T-cell (primary cell): ENCODE measurements around the gene SNRPD3. TPM values are rescaled to one million over a fixed set of nuclear protein-coding genes. Genes with fewer than 3 reads are reported as not detected.

Source experiments
- ATAC-seq, 4 experiments: fragments of 200-7000 bp in 3 of 4; fragments of 150-1000 bp in 1 of 4; cut with Tn5 transposase; replicated peaks in 1 of 4; 1 replicate in 3 of 4; 2 replicates in 1 of 4; pipeline ENCODE4 v1.10.0; 2021; ENCODE audit warnings: moderate library complexity in 3 of 4, mild to moderate bottlenecking in 2 of 4, moderate number of reproducible peaks in 1 of 4
- CTCF ChIA-PET, 2 donors: fragments of 300-600 bp; sonication (Branson Sonifier 250); formaldehyde crosslinking; loops; one replicate each; lab custom pipeline; 2022; ENCODE audit warnings: antibody characterized with exemption in 2 of 2; lab: Charles Lee
- POLR2A ChIA-PET, 2 donors: fragments of 300-600 bp; sonication (Branson Sonifier 250); formaldehyde crosslinking; loops; one replicate each; lab custom pipeline; 2022; ENCODE audit warnings: antibody characterized with exemption in 2 of 2; lab: Charles Lee
- DNase-seq, 35 experiments: peaks; one replicate each; pipeline versions ENCODE4 v3.0.0 to v3.0.0-alpha.2; 2013 to 2023
- H3K27ac ChIP-seq: one replicate; pipeline ENCODE4 v1.5.1; 2013; ENCODE audit warnings: low read length
- H3K27me3 ChIP-seq, 2 experiments: replicated peaks in 1 of 2; 1 replicate in 1 of 2; 2 replicates in 1 of 2; pipeline versions ENCODE4 v1.6.1 to v1.7.0; 2013; ENCODE audit warnings: low read length in 1 of 2, mixed read lengths in 1 of 2; ENCODE audit not compliant: control insufficient read depth in 2 of 2, insufficient read depth in 2 of 2; ENCODE audit errors: extremely low read depth in 1 of 2
- H3K36me3 ChIP-seq, 2 donors: 1 replicate in 1 of 2; 2 replicates in 1 of 2; pipeline versions ENCODE4 v1.6.1 to v1.7.0; 2013; ENCODE audit warnings: low read length in 1 of 2; ENCODE audit not compliant: control insufficient read depth in 2 of 2, insufficient read depth in 1 of 2; ENCODE audit errors: extremely low read depth in 1 of 2
- H3K4me1 ChIP-seq, 2 experiments: 1 replicate in 1 of 2; 2 replicates in 1 of 2; pipeline versions ENCODE4 v1.6.1 to v1.7.0; 2013; ENCODE audit warnings: low read length in 2 of 2, mixed read lengths in 1 of 2; ENCODE audit not compliant: insufficient read depth in 2 of 2, control insufficient read depth in 1 of 2; ENCODE audit errors: extremely low read depth in 1 of 2
- H3K4me3 ChIP-seq, 2 donors: 1 replicate in 1 of 2; 2 replicates in 1 of 2; pipeline versions ENCODE4 v1.5.1 to v1.7.0; 2013; ENCODE audit warnings: mild to moderate bottlenecking in 2 of 2, low read length in 1 of 2, moderate library complexity in 1 of 2; ENCODE audit not compliant: control insufficient read depth in 1 of 2; ENCODE audit errors: extremely low read depth in 1 of 2
- H3K9me3 ChIP-seq: 2 replicates; pipeline ENCODE4 v1.7.0; 2013
- H3K27ac Mint-ChIP-seq, 2 donors: one replicate each; pipeline ENCODE4 v1.8.0; 2020 to 2021; ENCODE audit warnings: mild to moderate bottlenecking in 2 of 2, mixed read lengths in 2 of 2
- H3K27me3 Mint-ChIP-seq, 2 donors: one replicate each; pipeline ENCODE4 v1.8.0; 2021 to 2022; ENCODE audit warnings: mixed read lengths in 2 of 2
- H3K36me3 Mint-ChIP-seq: one replicate; pipeline ENCODE4 v1.8.0; 2021; ENCODE audit warnings: mixed read lengths
- H3K4me1 Mint-ChIP-seq, 3 donors: one replicate each; pipeline ENCODE4 v1.8.0; 2020 to 2022; ENCODE audit warnings: mixed read lengths in 3 of 3, mild to moderate bottlenecking in 1 of 3
- H3K4me3 Mint-ChIP-seq, 3 donors: one replicate each; pipeline ENCODE4 v1.8.0; 2020 to 2022; ENCODE audit warnings: mild to moderate bottlenecking in 3 of 3, mixed read lengths in 3 of 3, moderate library complexity in 3 of 3
- H3K9me3 Mint-ChIP-seq, 3 donors: one replicate each; pipeline ENCODE4 v1.8.0; 2020 to 2022; ENCODE audit warnings: mixed read lengths in 3 of 3
- WGBS: methylation state at CpG from one replicate; pipeline ENCODE4 v1.1.5; 2013; ENCODE audit warnings: missing lambda C conversion rate; ENCODE audit not compliant: insufficient coverage; 5-methylcytosine and 5-hydroxymethylcytosine counted together
- total RNA-seq, 35 experiments: library from RNA in 6 of 35; stranded (reverse) in 6 of 35; fragments of 120-200 nt in 1 of 35; gene quantifications; one replicate each; pipeline versions ENCODE4 v1.2.1 to v1.2.4 and lab custom pipeline; 2013 to 2026

SNRPD3 gene
- total RNA-seq, 5 donors from 2014 or later (not counting 1 experiment from before 2014, with no cell fraction given) = 36.5 to 80.2 (median 68.7) TPM

DNA sequence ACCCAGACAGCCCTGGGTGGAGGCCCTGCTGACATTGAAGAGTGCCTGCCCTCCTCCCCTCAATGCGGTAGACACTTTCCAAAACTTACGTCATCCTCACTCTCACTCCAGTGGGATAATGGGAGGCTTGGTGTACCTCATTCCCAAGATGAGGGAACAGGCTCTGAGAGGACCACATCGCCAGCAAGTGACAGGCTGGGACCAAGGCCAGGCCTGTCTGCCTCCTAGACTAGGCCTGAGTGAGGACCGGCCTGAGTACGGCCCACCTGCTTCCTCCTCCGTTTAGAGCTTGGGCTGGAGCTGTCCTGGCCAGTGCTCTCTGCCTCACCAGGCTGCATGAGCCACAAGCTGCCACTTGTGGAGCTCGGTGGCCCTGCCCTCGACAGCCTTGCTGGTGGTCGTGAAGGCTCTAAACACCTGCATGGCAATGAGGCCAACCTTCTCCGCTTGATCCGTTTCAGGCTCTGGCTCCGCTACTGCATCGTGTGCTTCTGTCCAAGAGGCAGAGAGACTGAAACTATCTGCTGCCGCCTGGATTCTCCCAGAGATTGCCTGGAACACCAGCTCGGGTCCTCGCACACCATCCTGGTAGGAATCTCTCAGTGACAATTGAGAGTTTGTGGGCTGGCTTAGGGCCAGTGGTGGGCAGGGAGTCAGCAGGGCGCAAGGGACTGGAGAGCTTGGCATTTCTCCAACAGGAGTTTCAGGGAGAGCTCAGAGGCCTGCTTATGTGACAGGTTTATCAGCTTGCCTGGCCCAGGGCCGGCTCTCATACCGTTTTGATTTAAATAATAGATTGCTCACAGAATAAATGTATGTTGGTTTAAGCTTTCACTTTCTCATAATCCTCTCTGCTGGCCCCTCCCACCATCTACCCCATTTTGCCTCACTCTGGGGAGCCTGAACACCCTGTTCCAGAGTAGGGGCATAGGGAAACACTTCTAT is 27.7 kb downstream of the SNRPD3 start:
- Histone ChIP-seq H3K36me3 (no peaks in the 10 kb centered on the region), H3K4me3 (no peak overlapping the region), H3K27me3 (no peaks in the 10 kb centered on the region), H3K9me3 (no peaks in the 10 kb centered on the region), H3K27ac (no peak overlapping the region), H3K4me1 (no peaks in the 10 kb centered on the region)
- DNase-seq (no peak), ATAC-seq (no peak)
- ChIA-PET POLR2A (no interaction called here), CTCF (interaction anchor here in 1 of 2 donors (0.9 kb wide), 1 partner anchor 13 kb away, joined by 3 read pairs; no protein-coding TSS in a partner anchor)
- no peak overlapping the region for H3K27ac Mint-ChIP-seq
- 84% methylated on average over 15 of the region's 19 CpGs for WGBS
- H3K27me3 Mint-ChIP-seq = no peaks in the 10 kb centered on the region
- H3K4me1 Mint-ChIP-seq = peaks cover 0 to 9% (median 0%) of the 10 kb centered on the region in 3 donors
- H3K4me3 Mint-ChIP-seq = no peak overlapping the region
- H3K36me3 Mint-ChIP-seq = peaks cover 3% of the 10 kb centered on the region
- H3K9me3 Mint-ChIP-seq = no peaks in the 10 kb centered on the region

- no peaks in the 10 kb centered on the region for H3K9me3 Mint-ChIP-seq
- H3K27ac ChIP-seq = no peak overlapping the region
- H3K27me3 ChIP-seq = peaks cover 0 to 3% of the 10 kb centered on the region in 2 experiments
- H3K36me3 Mint-ChIP-seq = peaks cover 3% of the 10 kb centered on the region
- H3K27ac Mint-ChIP-seq = no peak overlapping the region
- H3K4me3 ChIP-seq = no peak overlapping the region
- H3K9me3 ChIP-seq = no peaks in the 10 kb centered on the region
- H3K36me3 ChIP-seq = no peaks in the 10 kb centered on the region
- 92% methylated on average over 2 of the region's 5 CpGs for WGBS
- H3K4me3 Mint-ChIP-seq = no peak overlapping the region
- no peaks in the 10 kb centered on the region for H3K4me1 ChIP-seq
- no peak for ATAC-seq
- ChIA-PET CTCF (interaction anchor here in 1 of 2 donors (0.9 kb wide), 1 partner anchor 12 kb away, joined by 3 read pairs; no protein-coding TSS in a partner anchor), POLR2A (no interaction called here)
- no peaks in the 10 kb centered on the region for H3K27me3 Mint-ChIP-seq
- H3K4me1 Mint-ChIP-seq = peaks cover 0 to 2% (median 0%) of the 10 kb centered on the region in 3 donors
- DNase-seq = no peak
Observed at GRCh38 chr22:24584166-24584790, 28.5 kb downstream of the SNRPD3 start.

DNA sequence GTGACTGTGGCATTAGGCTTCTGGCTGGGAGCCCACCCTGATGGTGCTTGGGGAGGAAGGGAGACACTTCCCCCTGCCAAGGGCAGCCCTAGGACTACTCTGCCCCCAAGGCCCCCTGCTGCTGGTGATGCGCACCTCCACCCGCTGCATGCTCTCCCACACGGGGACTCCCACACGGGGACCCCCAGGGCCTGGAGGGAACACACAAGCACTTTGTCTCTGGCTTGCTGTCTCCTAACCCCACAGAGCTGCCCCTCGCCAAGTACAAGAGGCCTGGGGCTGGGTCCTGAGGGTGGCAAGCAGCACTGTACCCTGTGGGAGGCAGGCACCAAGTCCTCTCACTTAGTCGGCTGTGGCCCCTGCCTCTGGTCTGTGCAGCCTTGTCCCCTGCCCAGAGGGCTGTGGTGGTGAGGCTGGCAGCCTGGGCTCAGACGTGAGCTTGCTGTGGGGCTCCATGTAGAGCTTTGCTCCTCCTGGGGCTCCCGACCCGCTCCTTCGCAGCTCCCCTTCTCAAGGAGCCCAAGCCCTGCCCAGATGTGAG is 29.1 kb downstream of the SNRPD3 start:
- H3K4me1 ChIP-seq = no peaks in the 10 kb centered on the region
- POLR2A ChIA-PET = no interaction called here
- WGBS = 83% methylated on average over 9 of the region's 10 CpGs
- H3K27me3 Mint-ChIP-seq = no peaks in the 10 kb centered on the region
- H3K9me3 Mint-ChIP-seq = no peaks in the 10 kb centered on the region
- H3K4me1 Mint-ChIP-seq = no peaks in the 10 kb centered on the region
- CTCF ChIA-PET = no interaction called here
- peaks cover 0 to 3% of the 10 kb centered on the region in 2 experiments for H3K27me3 ChIP-seq
- H3K4me3 Mint-ChIP-seq = no peak overlapping the region
- H3K27ac Mint-ChIP-seq = no peak overlapping the region
- no peak for DNase-seq
- H3K27ac ChIP-seq = no peak overlapping the region
- peaks cover 3% of the 10 kb centered on the region for H3K36me3 Mint-ChIP-seq
- H3K4me3 ChIP-seq = no peak overlapping the region
- H3K9me3 ChIP-seq = no peaks in the 10 kb centered on the region
- no peaks in the 10 kb centered on the region for H3K36me3 ChIP-seq
- no peak for ATAC-seq

- H3K27me3 ChIP-seq = peaks cover 0 to 3% of the 10 kb centered on the region in 2 experiments
- no peak for DNase-seq
- POLR2A ChIA-PET = no interaction called here
- no peak overlapping the region for H3K4me3 ChIP-seq
- no peak overlapping the region for H3K27ac ChIP-seq
- no peak overlapping the region for H3K4me3 Mint-ChIP-seq
- H3K9me3 ChIP-seq = no peaks in the 10 kb centered on the region
- H3K4me1 Mint-ChIP-seq = no peaks in the 10 kb centered on the region
- CTCF ChIA-PET = no interaction called here
- peaks cover 3% of the 10 kb centered on the region for H3K36me3 Mint-ChIP-seq
- no peaks in the 10 kb centered on the region for H3K9me3 Mint-ChIP-seq
- no peaks in the 10 kb centered on the region for H3K36me3 ChIP-seq
- WGBS = 91% methylated on average over 3 of the region's 3 CpGs
- no peaks in the 10 kb centered on the region for H3K4me1 ChIP-seq
- H3K27me3 Mint-ChIP-seq = no peaks in the 10 kb centered on the region
- H3K27ac Mint-ChIP-seq = no peak overlapping the region
- no peak for ATAC-seq
Observed at GRCh38 chr22:24585461-24585860, 29.7 kb downstream of the SNRPD3 start.

DNA sequence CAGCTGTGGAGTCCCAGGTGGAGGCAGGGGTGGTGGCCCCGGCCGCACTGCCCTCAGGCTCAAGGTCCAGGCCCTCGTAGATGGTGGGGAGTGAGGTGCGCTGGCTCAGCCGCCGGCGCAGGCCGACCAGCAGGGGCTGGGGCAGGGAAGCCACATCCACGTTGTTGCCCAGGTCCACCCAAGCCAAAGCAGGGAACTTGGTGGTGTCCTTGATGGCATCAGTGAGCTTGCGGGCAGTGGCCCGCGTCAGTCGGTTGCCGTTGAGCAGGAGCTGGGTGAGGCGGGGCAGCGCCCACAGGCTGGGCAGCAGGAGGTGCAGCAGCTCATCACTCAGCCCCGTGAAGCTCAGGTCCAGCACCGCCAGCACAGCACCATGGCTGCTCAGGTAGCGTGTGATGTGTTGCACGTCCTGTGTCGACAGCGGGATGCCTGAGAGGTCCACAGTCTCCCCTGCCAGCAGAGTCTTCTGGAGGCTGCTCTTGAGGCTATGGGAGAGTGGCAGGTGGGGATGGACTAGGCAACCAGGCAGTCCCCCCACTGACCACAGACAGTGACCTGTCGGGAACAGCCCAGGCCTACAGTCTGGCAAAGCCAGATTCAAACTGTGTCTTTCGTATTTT is 30.2 kb downstream of the SNRPD3 start:
- ATAC-seq (no peak), DNase-seq (no peak)
- no peaks in the 10 kb centered on the region for H3K9me3 Mint-ChIP-seq
- Histone ChIP-seq H3K9me3 (no peaks in the 10 kb centered on the region), H3K36me3 (no peaks in the 10 kb centered on the region), H3K27me3 (peaks cover 0 to 7% of the 10 kb centered on the region in 2 experiments), H3K4me3 (no peak overlapping the region), H3K4me1 (no peaks in the 10 kb centered on the region), H3K27ac (no peak overlapping the region)
- no peak overlapping the region for H3K27ac Mint-ChIP-seq
- no peaks in the 10 kb centered on the region for H3K27me3 Mint-ChIP-seq
- ChIA-PET POLR2A (no interaction called here), CTCF (no interaction called here)
- WGBS = 93% methylated on average over 22 of the region's 24 CpGs
- H3K4me3 Mint-ChIP-seq = no peak overlapping the region
- no peaks in the 10 kb centered on the region for H3K4me1 Mint-ChIP-seq
- peaks cover 3% of the 10 kb centered on the region for H3K36me3 Mint-ChIP-seq

GRCh38 chr22:24587251-24587650 is 31.5 kb downstream of the SNRPD3 start:
- ChIA-PET POLR2A (no interaction called here), CTCF (no interaction called here)
- no peak overlapping the region for H3K4me3 ChIP-seq
- Mint-ChIP-seq H3K36me3 (peaks cover 3% of the 10 kb centered on the region), H3K9me3 (no peaks in the 10 kb centered on the region), H3K4me1 (peaks cover 2 to 3% (median 2%) of the 10 kb centered on the region in 3 donors), H3K27me3 (peaks cover 0 to 2% of the 10 kb centered on the region in 2 donors), H3K4me3 (no peak overlapping the region), H3K27ac (no peak overlapping the region)
- H3K27ac ChIP-seq = no peak overlapping the region
- ATAC-seq (no peak), DNase-seq (no peak)
- WGBS = 100% methylated on average over 1 of the region's 5 CpGs
- peaks cover 0 to 19% of the 10 kb centered on the region in 2 experiments for H3K27me3 ChIP-seq
- peaks cover 0 to 3% of the 10 kb centered on the region in 2 experiments for H3K4me1 ChIP-seq
- no peaks in the 10 kb centered on the region for H3K9me3 ChIP-seq
- no peaks in the 10 kb centered on the region for H3K36me3 ChIP-seq
